ENCODE data around the gene SYNGR2. TPM values are rescaled to one million over a fixed set of nuclear protein-coding genes. Genes with fewer than 3 reads are reported as not detected.
A peak's percentile ranks its signal among the peaks of the same experiment; 100 is the strongest.

Gene SYNGR2
- total RNA-seq, 2 donors from 2014 or later, result 39.2 to 39.6 TPM

DNA sequence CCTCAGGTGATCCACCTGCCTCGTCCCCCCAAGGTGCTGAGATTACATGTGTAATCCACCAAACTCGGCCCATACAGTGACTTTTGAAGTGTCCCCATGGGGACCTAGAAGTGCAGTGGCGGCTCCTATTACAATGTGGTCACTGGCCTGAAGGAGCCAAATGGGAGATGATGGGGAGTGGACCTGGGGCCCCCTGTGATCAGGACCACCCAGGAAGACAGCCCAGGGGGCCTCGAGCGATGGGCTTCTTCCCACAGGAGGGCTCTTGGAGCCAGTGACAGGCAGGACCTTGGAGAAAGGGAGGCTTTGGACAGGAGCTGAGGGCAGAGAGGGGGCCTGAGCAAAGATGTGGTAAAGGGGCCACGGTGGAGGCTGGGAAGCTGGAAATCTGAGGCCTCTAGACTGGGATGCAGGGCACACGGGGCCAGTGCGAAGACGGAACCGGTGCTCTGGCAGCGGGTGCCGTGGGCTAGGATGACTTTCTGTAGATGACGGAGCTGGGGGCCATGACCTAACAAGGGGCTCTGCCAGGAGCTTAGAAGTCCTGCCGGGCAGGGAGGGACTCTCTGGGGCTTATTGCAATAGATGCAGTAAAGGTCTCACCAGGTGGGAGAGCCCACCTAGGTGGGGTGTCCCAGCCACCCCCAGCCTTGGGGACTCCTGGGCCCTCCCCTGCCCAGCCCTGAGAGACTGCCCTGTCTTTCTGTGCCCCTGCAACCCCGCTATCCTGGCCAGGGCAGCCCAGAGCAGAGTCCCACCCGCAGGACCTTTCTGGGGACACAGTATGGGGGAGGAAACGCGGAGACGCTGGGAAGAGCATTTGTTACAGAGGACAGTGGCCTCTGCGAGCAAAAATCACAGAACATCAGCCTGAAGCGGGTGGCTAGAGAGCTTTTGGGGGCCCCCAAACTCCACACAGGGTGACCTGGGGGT lies 24.9 kb upstream of the SYNGR2 start:
- no peaks in the 10 kb centered on the region for H3K36me3 ChIP-seq (ENCODE audit: control insufficient read depth, insufficient read depth, low read length)
- TF ChIP-seq, protein P1, sequence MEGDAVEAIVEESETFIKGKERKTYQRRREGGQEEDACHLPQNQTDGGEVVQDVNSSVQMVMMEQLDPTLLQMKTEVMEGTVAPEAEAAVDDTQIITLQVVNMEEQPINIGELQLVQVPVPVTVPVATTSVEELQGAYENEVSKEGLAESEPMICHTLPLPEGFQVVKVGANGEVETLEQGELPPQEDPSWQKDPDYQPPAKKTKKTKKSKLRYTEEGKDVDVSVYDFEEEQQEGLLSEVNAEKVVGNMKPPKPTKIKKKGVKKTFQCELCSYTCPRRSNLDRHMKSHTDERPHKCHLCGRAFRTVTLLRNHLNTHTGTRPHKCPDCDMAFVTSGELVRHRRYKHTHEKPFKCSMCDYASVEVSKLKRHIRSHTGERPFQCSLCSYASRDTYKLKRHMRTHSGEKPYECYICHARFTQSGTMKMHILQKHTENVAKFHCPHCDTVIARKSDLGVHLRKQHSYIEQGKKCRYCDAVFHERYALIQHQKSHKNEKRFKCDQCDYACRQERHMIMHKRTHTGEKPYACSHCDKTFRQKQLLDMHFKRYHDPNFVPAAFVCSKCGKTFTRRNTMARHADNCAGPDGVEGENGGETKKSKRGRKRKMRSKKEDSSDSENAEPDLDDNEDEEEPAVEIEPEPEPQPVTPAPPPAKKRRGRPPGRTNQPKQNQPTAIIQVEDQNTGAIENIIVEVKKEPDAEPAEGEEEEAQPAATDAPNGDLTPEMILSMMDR (conservative IDR thresholded peaks at IDR 0.05), result no peak
- no peak overlapping the region for H3K9ac ChIP-seq (ENCODE audit: extremely low read depth, low read length, poor library complexity, severe bottlenecking)
- 93 to 96% methylated on average over 15 to 21 of the region's 21 CpGs for WGBS, 2 experiments (ENCODE audit: insufficient coverage in 1 of 2, insufficient read length in 1 of 2)
- Mint-ChIP-seq H3K9me3 (no peaks in the 10 kb centered on the region), H3K27me3 (ENCODE audit: insufficient read depth) (peaks cover 10% of the 10 kb centered on the region), H3K4me3 (no peak overlapping the region), H3K36me3 (ENCODE audit: low read depth) (no peaks in the 10 kb centered on the region), H3K27ac (no peak overlapping the region), H3K4me1 (no peaks in the 10 kb centered on the region)
- DNase-seq, result peak; percentile 51
- H3K4me3 ChIP-seq (ENCODE audit: low read length), result no peak overlapping the region
- H3K27ac ChIP-seq (ENCODE audit: low read depth, low read length), result no peak overlapping the region
- H3K4me1 ChIP-seq (ENCODE audit: control insufficient read depth, insufficient read depth, low read length), result no peaks in the 10 kb centered on the region
- H3K27me3 ChIP-seq (ENCODE audit: control insufficient read depth, insufficient read depth, low read length, poor library complexity, severe bottlenecking), result no peaks in the 10 kb centered on the region
- H3K9me3 ChIP-seq (ENCODE audit: control insufficient read depth, low read length), result no peaks in the 10 kb centered on the region

DNA sequence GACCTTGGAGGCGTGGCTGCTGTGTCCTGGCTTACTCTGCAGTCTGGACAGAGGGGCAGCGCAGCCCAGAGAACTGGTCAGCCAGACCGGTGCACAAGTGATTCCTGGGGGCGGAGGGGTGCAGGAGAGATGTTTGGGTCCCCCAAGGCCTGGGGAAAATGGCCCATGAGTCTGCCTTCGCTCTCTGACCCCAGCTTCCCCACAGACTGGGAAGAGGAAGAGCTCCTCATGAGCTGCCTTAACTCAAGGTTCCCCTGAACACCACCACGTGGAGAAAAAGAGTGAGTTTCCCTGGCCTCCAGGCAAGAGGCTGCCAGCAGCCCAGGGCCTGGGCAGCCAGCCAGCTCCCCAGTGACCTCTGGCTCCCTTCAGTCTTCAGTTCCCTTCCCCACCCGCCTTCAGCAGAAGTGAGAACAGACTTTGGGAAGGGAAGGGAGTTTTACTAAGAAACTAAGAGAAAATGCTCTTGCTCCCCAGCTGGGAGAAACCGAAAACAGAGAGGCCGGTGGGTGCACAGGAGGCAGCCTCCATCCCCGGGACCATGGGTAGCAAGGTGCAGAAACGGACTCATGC lies 24.1 kb upstream of the SYNGR2 start:
- Histone ChIP-seq H3K9me3 (ENCODE audit: control insufficient read depth, low read length) (no peaks in the 10 kb centered on the region), H3K36me3 (ENCODE audit: control insufficient read depth, insufficient read depth, low read length) (no peaks in the 10 kb centered on the region), H3K4me1 (ENCODE audit: control insufficient read depth, insufficient read depth, low read length) (no peaks in the 10 kb centered on the region), H3K9ac (ENCODE audit: extremely low read depth, low read length, poor library complexity, severe bottlenecking) (no peak overlapping the region), H3K27me3 (ENCODE audit: control insufficient read depth, insufficient read depth, low read length, poor library complexity, severe bottlenecking) (no peaks in the 10 kb centered on the region), H3K27ac (ENCODE audit: low read depth, low read length) (no peak overlapping the region), H3K4me3 (ENCODE audit: low read length) (no peak overlapping the region)
- H3K27ac Mint-ChIP-seq, result no peak overlapping the region
- DNase-seq, result peak; percentile 54
- no peak overlapping the region for H3K4me3 Mint-ChIP-seq
- no peaks in the 10 kb centered on the region for H3K9me3 Mint-ChIP-seq
- TF ChIP-seq, protein P1 (conservative IDR thresholded peaks at IDR 0.05), result no peak
- H3K4me1 Mint-ChIP-seq, result no peaks in the 10 kb centered on the region
- no peaks in the 10 kb centered on the region for H3K36me3 Mint-ChIP-seq (ENCODE audit: low read depth)
- WGBS, 2 experiments (ENCODE audit: insufficient coverage in 1 of 2, insufficient read length in 1 of 2), result 86 to 94% methylated on average over 6 to 11 of the region's 11 CpGs
- H3K27me3 Mint-ChIP-seq (ENCODE audit: insufficient read depth), result peaks cover 10% of the 10 kb centered on the region

DNA sequence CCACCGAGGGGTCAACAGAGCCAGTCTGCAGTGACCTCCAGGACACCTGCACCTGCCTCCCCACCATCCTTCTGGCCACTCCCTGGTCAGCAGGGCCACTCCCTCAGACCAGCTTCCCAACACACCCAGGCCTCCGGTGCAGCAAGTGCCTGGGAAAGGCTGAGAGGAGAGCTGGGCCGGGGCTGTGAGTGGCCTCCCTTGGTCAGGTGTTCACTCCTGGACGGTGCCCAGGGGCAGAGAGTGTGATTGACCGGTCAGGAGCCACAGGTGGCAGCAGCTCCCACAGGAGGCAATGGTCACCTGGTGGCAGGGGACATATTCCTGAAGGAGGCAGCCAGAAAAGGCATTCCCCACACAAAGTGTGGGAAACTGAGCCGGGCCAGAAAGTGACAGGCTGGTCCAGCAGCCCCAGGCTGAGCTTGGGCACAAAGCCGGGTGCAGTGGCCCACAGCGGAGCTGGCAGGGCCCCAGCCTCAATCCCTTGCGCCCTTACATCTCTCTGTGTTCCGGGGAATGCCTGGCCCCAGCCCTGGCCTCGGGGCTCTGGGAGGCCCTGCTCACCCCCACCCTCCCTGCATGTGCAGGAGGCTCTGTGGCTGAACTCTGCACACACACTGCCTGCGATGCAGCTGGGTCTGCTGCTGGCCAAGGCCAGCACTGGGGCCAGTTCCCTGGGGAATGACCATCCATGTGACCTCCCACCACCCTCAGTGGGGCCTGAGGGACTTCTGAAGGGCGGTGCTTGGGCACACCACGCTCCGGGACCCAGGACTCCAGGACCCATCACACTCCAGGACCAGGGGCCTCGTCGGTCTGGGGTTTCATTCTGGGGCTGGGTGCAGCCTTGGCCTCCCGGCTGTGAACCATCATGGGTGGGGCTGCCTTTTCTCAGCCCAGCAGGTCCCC lies 23.4 kb upstream of the SYNGR2 start:
- Mint-ChIP-seq H3K27me3 (ENCODE audit: insufficient read depth) (peaks cover 10% of the 10 kb centered on the region), H3K4me3 (no peak overlapping the region), H3K27ac (no peak overlapping the region), H3K4me1 (no peaks in the 10 kb centered on the region), H3K36me3 (ENCODE audit: low read depth) (no peaks in the 10 kb centered on the region), H3K9me3 (no peaks in the 10 kb centered on the region)
- WGBS, 2 experiments (ENCODE audit: insufficient coverage in 1 of 2, insufficient read length in 1 of 2), result 92 to 95% methylated on average over 12 to 18 of the region's 18 CpGs
- Histone ChIP-seq H3K36me3 (ENCODE audit: control insufficient read depth, insufficient read depth, low read length) (no peaks in the 10 kb centered on the region), H3K27ac (ENCODE audit: low read depth, low read length) (no peak overlapping the region), H3K4me3 (ENCODE audit: low read length) (no peak overlapping the region), H3K9ac (ENCODE audit: extremely low read depth, low read length, poor library complexity, severe bottlenecking) (no peak overlapping the region), H3K27me3 (ENCODE audit: control insufficient read depth, insufficient read depth, low read length, poor library complexity, severe bottlenecking) (no peaks in the 10 kb centered on the region), H3K4me1 (ENCODE audit: control insufficient read depth, insufficient read depth, low read length) (no peaks in the 10 kb centered on the region), H3K9me3 (ENCODE audit: control insufficient read depth, low read length) (no peaks in the 10 kb centered on the region)
- peak; percentile 53 for DNase-seq
- TF ChIP-seq, protein P1 (conservative IDR thresholded peaks at IDR 0.05), result no peak
